Measurements from ENCODE around the gene MYOD1. TPM values are rescaled to one million over a fixed set of nuclear protein-coding genes. Genes with fewer than 3 reads are reported as not detected.

Gene MYOD1
- total RNA-seq, 1 donor from 2014 or later = not detected

DNA sequence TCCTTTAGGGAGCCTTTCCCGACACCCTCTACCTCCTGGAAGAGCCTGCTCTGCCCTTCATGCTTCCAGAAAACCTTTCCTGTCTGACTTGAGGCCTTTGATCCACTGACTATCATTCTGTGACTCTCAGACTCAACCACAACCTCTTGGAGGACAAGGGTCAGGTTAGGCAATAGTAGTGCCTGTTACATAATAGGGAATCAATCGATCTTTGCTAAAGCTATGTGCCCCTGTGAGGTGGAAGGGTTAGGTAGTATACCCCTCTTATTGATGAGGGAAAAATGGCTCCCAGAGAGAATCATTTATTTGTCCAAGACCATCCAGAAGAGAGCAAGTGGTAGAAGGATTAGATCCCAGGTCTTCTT is 31.4 kb downstream of the MYOD1 start:
- no peaks in the 10 kb centered on the region for H3K4me1 Mint-ChIP-seq
- no peak overlapping the region for H3K27ac Mint-ChIP-seq
- Histone ChIP-seq H3K79me2 (ENCODE audit: low read depth) (no peaks in the 10 kb centered on the region), H3K9ac (no peak overlapping the region), H3K36me3 (no peaks in the 10 kb centered on the region), H3K27me3 (peaks cover 13% of the 10 kb centered on the region), H3K27ac (no peak overlapping the region), H3K4me3 (no peak overlapping the region), H3K4me1 (no peaks in the 10 kb centered on the region), H3F3A (ENCODE audit: low read depth) (no peaks in the 10 kb centered on the region), H3K9me3 (ENCODE audit: low read depth) (no peaks in the 10 kb centered on the region), H2AFZ (replicated peaks) (no peak overlapping the region), H4K20me1 (ENCODE audit: low read depth) (no peaks in the 10 kb centered on the region), H3K4me2 (no peak overlapping the region)
- H3K4me3 Mint-ChIP-seq = no peak overlapping the region
- no peak for DNase-seq (ENCODE audit: low spot score)
- TF ChIP-seq CTCF (IDR thresholded peaks at IDR 0.05) (no peak), EZH2phosphoT487 (IDR thresholded peaks at IDR 0.05) (no peak), EZH2 (IDR thresholded peaks at IDR 0.05) (no peak)
- peaks cover 5% of the 10 kb centered on the region for H3K27me3 Mint-ChIP-seq (ENCODE audit: insufficient read depth, low read depth)
- no peaks in the 10 kb centered on the region for H3K36me3 Mint-ChIP-seq
- no peaks in the 10 kb centered on the region for H3K9me3 Mint-ChIP-seq

GRCh38 chr11:17751558-17751957 is 32.2 kb downstream of the MYOD1 start:
- DNase-seq (ENCODE audit: low spot score) = no peak
- Histone ChIP-seq H3K4me1 (no peaks in the 10 kb centered on the region), H3K36me3 (no peaks in the 10 kb centered on the region), H3K4me3 (no peak overlapping the region), H3K27me3 (peaks cover 13% of the 10 kb centered on the region), H3K27ac (no peak overlapping the region), H4K20me1 (ENCODE audit: low read depth) (no peaks in the 10 kb centered on the region), H3K9me3 (ENCODE audit: low read depth) (no peaks in the 10 kb centered on the region), H3K4me2 (no peak overlapping the region), H3K9ac (no peak overlapping the region), H3F3A (ENCODE audit: low read depth) (no peaks in the 10 kb centered on the region), H2AFZ (replicated peaks) (no peak overlapping the region), H3K79me2 (ENCODE audit: low read depth) (no peaks in the 10 kb centered on the region)
- H3K4me3 Mint-ChIP-seq = no peak overlapping the region
- H3K4me1 Mint-ChIP-seq = no peaks in the 10 kb centered on the region
- TF ChIP-seq CTCF (IDR thresholded peaks at IDR 0.05) = no peak
- TF ChIP-seq EZH2phosphoT487 (IDR thresholded peaks at IDR 0.05) = no peak
- no peak for TF ChIP-seq EZH2 (IDR thresholded peaks at IDR 0.05)
- H3K27ac Mint-ChIP-seq = no peak overlapping the region
- H3K36me3 Mint-ChIP-seq = no peaks in the 10 kb centered on the region
- H3K9me3 Mint-ChIP-seq = no peaks in the 10 kb centered on the region
- peaks cover 3% of the 10 kb centered on the region for H3K27me3 Mint-ChIP-seq (ENCODE audit: insufficient read depth, low read depth)

GRCh38 chr11:17752144-17752543 is 32.8 kb downstream of the MYOD1 start:
- Histone ChIP-seq H3K9ac (no peak overlapping the region), H3K4me3 (no peak overlapping the region), H3K27me3 (peaks cover 14% of the 10 kb centered on the region), H4K20me1 (ENCODE audit: low read depth) (no peaks in the 10 kb centered on the region), H3K4me1 (no peaks in the 10 kb centered on the region), H3K36me3 (no peaks in the 10 kb centered on the region), H3K9me3 (ENCODE audit: low read depth) (no peaks in the 10 kb centered on the region), H2AFZ (replicated peaks) (no peak overlapping the region), H3K27ac (no peak overlapping the region), H3F3A (ENCODE audit: low read depth) (no peaks in the 10 kb centered on the region), H3K4me2 (no peak overlapping the region), H3K79me2 (ENCODE audit: low read depth) (no peaks in the 10 kb centered on the region)
- Mint-ChIP-seq H3K36me3 (no peaks in the 10 kb centered on the region), H3K4me3 (no peak overlapping the region), H3K9me3 (no peaks in the 10 kb centered on the region), H3K27me3 (ENCODE audit: insufficient read depth, low read depth) (peaks cover 3% of the 10 kb centered on the region), H3K4me1 (no peaks in the 10 kb centered on the region), H3K27ac (no peak overlapping the region)
- no peak for TF ChIP-seq EZH2phosphoT487 (IDR thresholded peaks at IDR 0.05)
- TF ChIP-seq CTCF (IDR thresholded peaks at IDR 0.05) = no peak
- no peak for TF ChIP-seq EZH2 (IDR thresholded peaks at IDR 0.05)
- no peak for DNase-seq (ENCODE audit: low spot score)

GRCh38 chr11:17753153-17753552 is 33.8 kb downstream of the MYOD1 start:
- no peak overlapping the region for H2AFZ ChIP-seq (replicated peaks)
- no peaks in the 10 kb centered on the region for H3K9me3 ChIP-seq (ENCODE audit: low read depth)
- Mint-ChIP-seq H3K4me3 (no peak overlapping the region), H3K27me3 (ENCODE audit: insufficient read depth, low read depth) (peaks cover 3% of the 10 kb centered on the region), H3K9me3 (no peaks in the 10 kb centered on the region), H3K4me1 (no peaks in the 10 kb centered on the region), H3K36me3 (no peaks in the 10 kb centered on the region), H3K27ac (no peak overlapping the region)
- H3K4me1 ChIP-seq = no peaks in the 10 kb centered on the region
- no peaks in the 10 kb centered on the region for H3K79me2 ChIP-seq (ENCODE audit: low read depth)
- no peak for DNase-seq (ENCODE audit: low spot score)
- no peaks in the 10 kb centered on the region for H3F3A ChIP-seq (ENCODE audit: low read depth)
- no peak overlapping the region for H3K4me2 ChIP-seq
- H3K4me3 ChIP-seq = no peak overlapping the region
- peaks cover 24% of the 10 kb centered on the region for H3K27me3 ChIP-seq
- no peak overlapping the region for H3K27ac ChIP-seq
- no peaks in the 10 kb centered on the region for H4K20me1 ChIP-seq (ENCODE audit: low read depth)
- H3K9ac ChIP-seq = no peak overlapping the region
- no peak for TF ChIP-seq EZH2 (IDR thresholded peaks at IDR 0.05)
- no peak for TF ChIP-seq CTCF (IDR thresholded peaks at IDR 0.05)
- TF ChIP-seq EZH2phosphoT487 (IDR thresholded peaks at IDR 0.05) = no peak
- no peaks in the 10 kb centered on the region for H3K36me3 ChIP-seq
